Esophagus muscularis mucosa (tissue), 3 donors: ENCODE results near the gene MNAT1.

Experiments used
- POLR2A ChIP-seq: fragments of 450-650 bp; IDR thresholded peaks from one replicate; pipeline ENCODE4 v1.6.1; 2017; ENCODE audit warnings: antibody characterized with exemption, moderate library complexity, mild to moderate bottlenecking, low read depth
- TF ChIP-seq, protein P1 (sequence below), 3 experiments: fragments of 200-600 bp in 2 of 3; fragments of 450-650 bp in 1 of 3; sonication (generic) in 2 of 3; IDR thresholded peaks; one replicate each; pipeline ENCODE4 v1.5.1; 2017 to 2019; ENCODE audit warnings: antibody characterized with exemption in 3 of 3, mild to moderate bottlenecking in 2 of 3, moderate library complexity in 1 of 3

DNA sequence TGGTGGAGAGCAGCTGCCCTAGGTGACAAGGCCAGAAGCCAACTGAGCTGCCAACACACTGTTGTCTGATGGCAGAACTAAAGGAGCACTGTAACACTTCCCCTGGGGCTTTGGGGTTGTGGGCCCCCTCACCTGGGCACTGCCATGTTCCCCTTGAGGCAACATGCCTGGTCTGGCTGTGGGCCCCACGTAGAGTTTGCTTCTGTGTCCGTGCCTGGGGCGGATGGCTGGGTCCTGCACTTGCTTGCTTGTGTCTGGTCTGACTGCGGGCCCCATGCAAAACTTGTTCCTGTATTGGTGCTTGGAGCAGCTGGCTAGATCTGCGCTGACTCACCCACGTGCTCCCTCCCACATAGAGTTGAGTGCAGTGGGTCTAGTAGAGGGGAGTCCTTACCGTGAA, 78.4 kb downstream of the MNAT1 start:
- TF ChIP-seq, protein P1, sequence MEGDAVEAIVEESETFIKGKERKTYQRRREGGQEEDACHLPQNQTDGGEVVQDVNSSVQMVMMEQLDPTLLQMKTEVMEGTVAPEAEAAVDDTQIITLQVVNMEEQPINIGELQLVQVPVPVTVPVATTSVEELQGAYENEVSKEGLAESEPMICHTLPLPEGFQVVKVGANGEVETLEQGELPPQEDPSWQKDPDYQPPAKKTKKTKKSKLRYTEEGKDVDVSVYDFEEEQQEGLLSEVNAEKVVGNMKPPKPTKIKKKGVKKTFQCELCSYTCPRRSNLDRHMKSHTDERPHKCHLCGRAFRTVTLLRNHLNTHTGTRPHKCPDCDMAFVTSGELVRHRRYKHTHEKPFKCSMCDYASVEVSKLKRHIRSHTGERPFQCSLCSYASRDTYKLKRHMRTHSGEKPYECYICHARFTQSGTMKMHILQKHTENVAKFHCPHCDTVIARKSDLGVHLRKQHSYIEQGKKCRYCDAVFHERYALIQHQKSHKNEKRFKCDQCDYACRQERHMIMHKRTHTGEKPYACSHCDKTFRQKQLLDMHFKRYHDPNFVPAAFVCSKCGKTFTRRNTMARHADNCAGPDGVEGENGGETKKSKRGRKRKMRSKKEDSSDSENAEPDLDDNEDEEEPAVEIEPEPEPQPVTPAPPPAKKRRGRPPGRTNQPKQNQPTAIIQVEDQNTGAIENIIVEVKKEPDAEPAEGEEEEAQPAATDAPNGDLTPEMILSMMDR (IDR thresholded peaks at IDR 0.05) = no peak
- TF ChIP-seq POLR2A = no peak
